ENCODE data around the gene ADCY5.

ADCY5 gene

DNA sequence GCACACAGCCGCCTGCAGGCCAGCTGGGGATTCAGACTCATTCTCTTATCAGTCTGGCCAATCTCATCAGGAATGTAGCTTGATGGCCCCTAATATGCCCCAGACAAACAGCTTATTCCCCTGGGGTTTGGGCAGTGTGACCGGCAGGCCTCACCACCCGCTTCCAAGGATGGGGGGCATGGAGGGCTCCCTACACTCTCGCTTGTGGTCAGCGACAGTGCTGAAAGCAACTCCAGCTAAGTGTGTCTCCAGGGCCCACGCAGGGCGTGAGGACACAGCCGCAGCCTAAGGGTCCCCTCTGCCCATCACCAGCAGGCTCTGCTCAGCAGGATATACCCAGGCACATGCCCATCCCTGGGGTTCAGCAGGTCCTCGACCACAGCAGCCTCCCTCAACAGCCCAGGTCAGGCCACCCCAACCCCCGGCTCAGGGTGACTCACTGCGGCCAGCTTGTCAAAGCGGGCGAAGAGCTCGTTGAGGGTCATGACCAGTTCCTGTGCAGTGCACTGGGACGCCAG lies 116.7 kb downstream of the ADCY5 start:
- TF ChIP-seq FOXP2 (optimal IDR thresholded peaks at IDR 0.05; ENCODE audit: borderline replicate concordance, extremely low read depth, extremely low read length, insufficient read depth): no peak
- no peak for TF ChIP-seq TAF1 (IDR thresholded peaks at IDR 0.05; ENCODE audit: borderline replicate concordance, insufficient read depth, low read length)
- TF ChIP-seq SIN3A (IDR thresholded peaks at IDR 0.05; ENCODE audit: borderline replicate concordance, insufficient read depth, low read length): no peak
- TF ChIP-seq, protein P1, sequence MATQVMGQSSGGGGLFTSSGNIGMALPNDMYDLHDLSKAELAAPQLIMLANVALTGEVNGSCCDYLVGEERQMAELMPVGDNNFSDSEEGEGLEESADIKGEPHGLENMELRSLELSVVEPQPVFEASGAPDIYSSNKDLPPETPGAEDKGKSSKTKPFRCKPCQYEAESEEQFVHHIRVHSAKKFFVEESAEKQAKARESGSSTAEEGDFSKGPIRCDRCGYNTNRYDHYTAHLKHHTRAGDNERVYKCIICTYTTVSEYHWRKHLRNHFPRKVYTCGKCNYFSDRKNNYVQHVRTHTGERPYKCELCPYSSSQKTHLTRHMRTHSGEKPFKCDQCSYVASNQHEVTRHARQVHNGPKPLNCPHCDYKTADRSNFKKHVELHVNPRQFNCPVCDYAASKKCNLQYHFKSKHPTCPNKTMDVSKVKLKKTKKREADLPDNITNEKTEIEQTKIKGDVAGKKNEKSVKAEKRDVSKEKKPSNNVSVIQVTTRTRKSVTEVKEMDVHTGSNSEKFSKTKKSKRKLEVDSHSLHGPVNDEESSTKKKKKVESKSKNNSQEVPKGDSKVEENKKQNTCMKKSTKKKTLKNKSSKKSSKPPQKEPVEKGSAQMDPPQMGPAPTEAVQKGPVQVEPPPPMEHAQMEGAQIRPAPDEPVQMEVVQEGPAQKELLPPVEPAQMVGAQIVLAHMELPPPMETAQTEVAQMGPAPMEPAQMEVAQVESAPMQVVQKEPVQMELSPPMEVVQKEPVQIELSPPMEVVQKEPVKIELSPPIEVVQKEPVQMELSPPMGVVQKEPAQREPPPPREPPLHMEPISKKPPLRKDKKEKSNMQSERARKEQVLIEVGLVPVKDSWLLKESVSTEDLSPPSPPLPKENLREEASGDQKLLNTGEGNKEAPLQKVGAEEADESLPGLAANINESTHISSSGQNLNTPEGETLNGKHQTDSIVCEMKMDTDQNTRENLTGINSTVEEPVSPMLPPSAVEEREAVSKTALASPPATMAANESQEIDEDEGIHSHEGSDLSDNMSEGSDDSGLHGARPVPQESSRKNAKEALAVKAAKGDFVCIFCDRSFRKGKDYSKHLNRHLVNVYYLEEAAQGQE (IDR thresholded peaks at IDR 0.05; ENCODE audit: insufficient read depth in 1 of 2, low read depth in 2 of 2, low read length in 2 of 2): no peak
- no peak for TF ChIP-seq POLR2AphosphoS5 (IDR thresholded peaks at IDR 0.05; ENCODE audit: low read depth, low read length)

DNA sequence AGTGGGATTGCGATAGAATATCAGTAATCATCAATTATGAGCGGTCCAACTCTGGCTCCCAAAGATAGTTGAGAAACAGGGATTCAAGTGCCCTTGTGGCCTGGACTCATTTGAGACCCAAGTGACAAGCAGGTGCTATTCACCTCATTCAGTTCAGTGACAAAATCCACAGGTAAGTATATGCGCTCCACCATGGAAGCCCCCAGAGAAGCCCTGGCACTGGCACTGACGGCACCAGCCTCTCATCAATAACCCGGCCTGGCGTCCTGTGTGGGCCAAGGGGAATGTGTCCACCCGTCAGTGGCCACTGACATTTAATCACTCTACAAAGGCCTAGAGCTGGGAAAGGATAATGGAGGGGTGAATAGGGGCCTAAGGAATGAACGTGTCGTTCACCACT lies 117.2 kb downstream of the ADCY5 start:
- TF ChIP-seq POLR2AphosphoS5 (IDR thresholded peaks at IDR 0.05; ENCODE audit: low read depth, low read length): no peak
- TF ChIP-seq, protein P1 (IDR thresholded peaks at IDR 0.05; ENCODE audit: insufficient read depth in 1 of 2, low read depth in 2 of 2, low read length in 2 of 2): no peak
- no peak for TF ChIP-seq SIN3A (IDR thresholded peaks at IDR 0.05; ENCODE audit: borderline replicate concordance, insufficient read depth, low read length)
- no peak for TF ChIP-seq FOXP2 (optimal IDR thresholded peaks at IDR 0.05; ENCODE audit: borderline replicate concordance, extremely low read depth, extremely low read length, insufficient read depth)
- no peak for TF ChIP-seq TAF1 (IDR thresholded peaks at IDR 0.05; ENCODE audit: borderline replicate concordance, insufficient read depth, low read length)

DNA sequence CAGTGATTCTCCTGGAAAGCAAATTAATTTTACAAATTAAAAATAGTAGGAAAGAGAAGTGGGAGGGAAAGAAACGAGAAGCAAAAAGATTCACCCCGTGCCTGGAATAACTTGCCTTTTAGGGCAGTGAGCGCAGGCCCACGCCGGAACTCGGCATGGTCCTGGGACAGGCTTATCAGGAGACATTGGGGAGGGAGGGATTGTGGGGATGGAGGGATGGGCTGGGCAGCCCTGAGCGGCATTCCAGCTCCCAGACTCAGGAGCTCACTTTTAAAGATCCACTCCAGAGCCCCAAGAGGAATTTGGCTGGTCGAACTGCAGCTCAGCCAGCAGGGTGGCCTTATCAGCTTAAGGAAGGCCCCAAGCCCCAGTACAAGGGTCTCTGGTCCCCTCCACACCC lies 117.9 kb downstream of the ADCY5 start:
- TF ChIP-seq SIN3A (IDR thresholded peaks at IDR 0.05; ENCODE audit: borderline replicate concordance, insufficient read depth, low read length) (no peak), POLR2AphosphoS5 (IDR thresholded peaks at IDR 0.05; ENCODE audit: low read depth, low read length) (no peak), TAF1 (IDR thresholded peaks at IDR 0.05; ENCODE audit: borderline replicate concordance, insufficient read depth, low read length) (no peak)
- TF ChIP-seq, protein P1 (IDR thresholded peaks at IDR 0.05; ENCODE audit: insufficient read depth in 1 of 2, low read depth in 2 of 2, low read length in 2 of 2): no peak

DNA sequence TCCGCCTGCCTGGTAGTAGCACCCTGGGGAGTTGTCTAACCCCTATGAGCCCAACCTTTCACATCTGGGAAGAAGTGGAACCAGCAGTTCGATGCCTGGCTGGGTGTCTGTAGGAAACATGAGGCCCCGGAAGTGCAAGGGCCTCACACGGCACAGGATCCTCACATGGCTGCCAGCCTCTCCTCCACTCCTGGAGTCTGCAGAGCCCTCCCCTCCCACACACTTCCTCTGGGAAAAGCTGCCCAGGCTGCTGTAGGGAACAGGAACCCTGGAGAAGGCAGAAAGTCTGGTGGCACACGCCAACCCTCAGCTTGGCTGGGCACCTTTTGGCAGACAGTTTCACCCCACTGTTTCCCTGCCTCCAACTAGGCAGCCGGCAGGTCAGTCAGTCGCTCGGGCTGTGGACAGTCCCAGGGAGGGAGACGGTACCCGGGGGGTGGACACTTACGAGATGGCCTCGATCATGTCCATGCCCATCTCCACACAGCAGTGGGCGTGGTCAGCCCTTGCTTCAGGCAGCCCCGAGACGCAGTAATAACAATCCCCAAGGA lies 118.4 kb downstream of the ADCY5 start:
- TF ChIP-seq, protein P1 (IDR thresholded peaks at IDR 0.05; ENCODE audit: insufficient read depth in 1 of 2, low read depth in 2 of 2, low read length in 2 of 2): no peak
- TF ChIP-seq TAF1 (IDR thresholded peaks at IDR 0.05; ENCODE audit: borderline replicate concordance, insufficient read depth, low read length) (no peak), SIN3A (IDR thresholded peaks at IDR 0.05; ENCODE audit: borderline replicate concordance, insufficient read depth, low read length) (no peak), POLR2AphosphoS5 (IDR thresholded peaks at IDR 0.05; ENCODE audit: low read depth, low read length) (no peak), FOXP2 (optimal IDR thresholded peaks at IDR 0.05; ENCODE audit: borderline replicate concordance, extremely low read depth, extremely low read length, insufficient read depth) (no peak)

All from PFSK-1 (cell line).